Chondrocyte (in vitro differentiated cells): ENCODE measurements around the gene DENND11. TPM values are rescaled to one million over a fixed set of nuclear protein-coding genes. Genes with fewer than 3 reads are reported as not detected.
A peak's percentile ranks its signal among the peaks of the same experiment; 100 is the strongest.

Source experiments
- DNase-seq: peaks from one replicate; pipeline ENCODE4 v3.0.0; 2021; ENCODE audit warnings: mixed read lengths, low spot score
- H3K27ac Mint-ChIP-seq: one replicate; pipeline ENCODE4 v1.8.0; 2021; ENCODE audit warnings: mild to moderate bottlenecking, moderate library complexity, mixed read lengths; ENCODE audit not compliant: unreplicated experiment
- H3K27me3 Mint-ChIP-seq: 2 replicates; pipeline ENCODE4 v1.8.0; 2021; ENCODE audit warnings: low read depth, mixed read lengths
- H3K36me3 Mint-ChIP-seq: 2 replicates; pipeline ENCODE4 v1.8.0; 2021; ENCODE audit warnings: low read depth, mixed read lengths
- H3K4me1 Mint-ChIP-seq: 2 replicates; pipeline ENCODE4 v1.8.0; 2021; ENCODE audit warnings: low read depth, mild to moderate bottlenecking, mixed read lengths
- H3K4me3 Mint-ChIP-seq: one replicate; pipeline ENCODE4 v1.8.0; 2021; ENCODE audit warnings: mild to moderate bottlenecking, moderate library complexity, mixed read lengths; ENCODE audit not compliant: unreplicated experiment
- H3K9me3 Mint-ChIP-seq: 2 replicates; pipeline ENCODE4 v1.8.0; 2021; ENCODE audit warnings: low read depth, mixed read lengths
- total RNA-seq: library from RNA; stranded (reverse); gene quantifications from 3 replicates; pipeline ENCODE4 v1.2.1, GENCODE V29; 2021
- TF ChIP-seq, protein P1 (sequence below): fragments of 200-600 bp; sonication (generic); IDR thresholded peaks from 2 replicates; pipeline ENCODE4 v1.5.0; 2021; ENCODE audit warnings: antibody characterized with exemption, mild to moderate bottlenecking, moderate library complexity

The DENND11 gene
- total RNA-seq, 1 donor from 2014 or later: 8.5 TPM

DNA sequence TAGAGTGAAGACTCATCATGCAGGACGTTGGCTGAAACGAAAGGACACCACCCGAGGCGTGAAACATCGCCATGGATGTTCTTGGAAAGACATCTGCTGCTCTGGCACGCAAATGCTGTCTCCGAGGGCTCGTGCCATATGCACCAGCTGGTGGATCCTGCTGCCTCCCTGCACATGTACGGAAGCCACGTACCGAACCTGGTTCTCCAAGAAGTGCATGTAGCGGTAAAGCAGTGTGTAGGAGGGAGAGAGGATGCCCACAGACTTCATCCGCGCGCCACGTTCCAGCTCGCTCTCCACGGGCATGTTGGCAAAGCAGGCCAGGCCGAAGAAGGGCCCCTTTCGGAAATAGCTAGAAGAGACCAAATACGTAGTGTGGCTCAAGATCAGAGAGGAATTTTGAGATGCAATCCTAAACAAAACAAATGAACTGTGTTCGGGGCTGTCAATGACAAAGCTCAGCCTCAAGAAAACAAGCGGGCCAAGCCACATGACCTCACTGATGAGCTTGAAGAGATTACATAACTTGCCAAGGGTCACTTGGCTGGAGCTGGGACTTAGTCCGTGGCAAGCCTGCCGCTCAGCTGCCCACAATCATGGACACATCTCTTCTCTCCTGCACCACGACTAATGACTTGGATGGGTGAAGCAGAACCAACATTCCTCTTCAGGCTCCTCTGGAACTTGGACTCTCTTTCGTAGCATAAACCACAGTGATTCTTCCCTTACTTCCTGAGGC lies 16.5 kb downstream of the DENND11 start:
- Mint-ChIP-seq H3K27ac (no peak overlapping the region), H3K4me3 (no peak overlapping the region)
- no peak for DNase-seq

DNA sequence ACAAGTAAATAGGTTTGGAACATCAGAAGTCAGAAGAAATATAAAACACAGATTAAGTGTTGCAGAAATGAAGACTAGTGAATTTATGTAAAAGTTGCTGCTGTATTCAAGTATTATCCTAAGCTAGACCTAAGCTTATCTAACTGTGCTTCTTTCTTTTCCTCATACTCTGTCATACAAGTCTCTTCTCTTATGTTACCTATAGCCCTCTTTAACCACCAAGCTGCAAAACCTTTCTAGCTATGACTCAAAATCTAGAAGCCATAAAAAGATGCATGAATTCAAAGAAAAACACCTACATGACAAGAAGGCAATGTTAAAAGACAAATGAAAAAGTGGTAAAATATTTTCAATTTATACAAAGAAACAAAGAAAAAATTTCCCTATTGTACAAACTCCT lies 23.0 kb downstream of the DENND11 start:
- no peak overlapping the region for H3K27ac Mint-ChIP-seq
- H3K9me3 Mint-ChIP-seq: no peaks in the 10 kb centered on the region
- H3K4me3 Mint-ChIP-seq: no peak overlapping the region
- TF ChIP-seq, protein P1, sequence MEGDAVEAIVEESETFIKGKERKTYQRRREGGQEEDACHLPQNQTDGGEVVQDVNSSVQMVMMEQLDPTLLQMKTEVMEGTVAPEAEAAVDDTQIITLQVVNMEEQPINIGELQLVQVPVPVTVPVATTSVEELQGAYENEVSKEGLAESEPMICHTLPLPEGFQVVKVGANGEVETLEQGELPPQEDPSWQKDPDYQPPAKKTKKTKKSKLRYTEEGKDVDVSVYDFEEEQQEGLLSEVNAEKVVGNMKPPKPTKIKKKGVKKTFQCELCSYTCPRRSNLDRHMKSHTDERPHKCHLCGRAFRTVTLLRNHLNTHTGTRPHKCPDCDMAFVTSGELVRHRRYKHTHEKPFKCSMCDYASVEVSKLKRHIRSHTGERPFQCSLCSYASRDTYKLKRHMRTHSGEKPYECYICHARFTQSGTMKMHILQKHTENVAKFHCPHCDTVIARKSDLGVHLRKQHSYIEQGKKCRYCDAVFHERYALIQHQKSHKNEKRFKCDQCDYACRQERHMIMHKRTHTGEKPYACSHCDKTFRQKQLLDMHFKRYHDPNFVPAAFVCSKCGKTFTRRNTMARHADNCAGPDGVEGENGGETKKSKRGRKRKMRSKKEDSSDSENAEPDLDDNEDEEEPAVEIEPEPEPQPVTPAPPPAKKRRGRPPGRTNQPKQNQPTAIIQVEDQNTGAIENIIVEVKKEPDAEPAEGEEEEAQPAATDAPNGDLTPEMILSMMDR: no peak
- no peaks in the 10 kb centered on the region for H3K27me3 Mint-ChIP-seq
- peaks cover 5% of the 10 kb centered on the region for H3K4me1 Mint-ChIP-seq
- peaks cover 12% of the 10 kb centered on the region for H3K36me3 Mint-ChIP-seq
- DNase-seq: no peak

More for the DNA sequence above, 16.5 kb downstream of the DENND11 start:
- no peaks in the 10 kb centered on the region for H3K9me3 Mint-ChIP-seq
- no peaks in the 10 kb centered on the region for H3K27me3 Mint-ChIP-seq
- peaks cover 16% of the 10 kb centered on the region for H3K36me3 Mint-ChIP-seq
- TF ChIP-seq, protein P1: no peak
- peaks cover 10% of the 10 kb centered on the region for H3K4me1 Mint-ChIP-seq

GRCh38 chr7:141676618-141677017 lies 25.3 kb downstream of the DENND11 start:
- Mint-ChIP-seq H3K9me3 (peaks cover 2% of the 10 kb centered on the region), H3K4me1 (peaks cover 5% of the 10 kb centered on the region), H3K27ac (no peak overlapping the region), H3K36me3 (peaks cover 6% of the 10 kb centered on the region), H3K4me3 (no peak overlapping the region), H3K27me3 (no peaks in the 10 kb centered on the region)
- no peak for DNase-seq
- TF ChIP-seq, protein P1: no peak

DNA sequence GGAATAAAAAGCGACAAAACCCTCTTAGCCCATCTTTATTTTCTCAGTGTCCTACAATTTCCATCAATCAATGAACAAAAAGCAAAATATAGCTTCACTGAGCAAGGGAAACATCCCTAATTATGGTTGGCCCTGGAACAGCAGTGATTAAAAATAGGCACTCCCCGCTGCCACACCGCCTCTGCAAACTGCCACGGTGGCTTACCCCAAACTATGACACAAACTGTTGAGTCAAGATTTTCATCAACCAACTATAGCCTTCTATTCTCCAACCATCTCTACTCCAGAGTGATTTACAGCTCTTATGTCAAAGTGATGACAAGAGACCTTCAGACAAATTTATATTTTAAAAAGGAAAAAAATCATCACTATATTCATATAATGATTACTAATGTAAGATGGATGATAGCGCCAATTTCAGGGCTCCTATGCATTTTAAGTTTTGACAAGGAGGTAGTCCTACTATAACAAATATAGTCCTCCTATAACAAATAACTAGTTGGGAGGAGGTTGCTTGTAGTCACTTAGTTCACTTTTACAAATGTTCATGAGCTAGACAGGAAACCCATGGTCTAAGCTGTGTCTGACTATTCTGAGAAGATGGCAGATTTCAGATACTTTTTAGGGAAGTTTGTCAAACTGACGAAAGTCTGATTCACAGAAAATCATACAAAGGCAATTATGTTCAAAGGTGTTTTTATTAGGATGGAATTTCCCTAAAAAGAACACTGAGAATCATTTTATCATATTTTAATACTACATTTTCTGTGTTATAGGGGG lies 26.3 kb downstream of the DENND11 start:
- DNase-seq: no peak
- TF ChIP-seq, protein P1: no peak
- Mint-ChIP-seq H3K36me3 (peaks cover 5% of the 10 kb centered on the region), H3K27me3 (no peaks in the 10 kb centered on the region), H3K4me3 (no peak overlapping the region), H3K4me1 (peaks cover 5% of the 10 kb centered on the region), H3K27ac (no peak overlapping the region), H3K9me3 (peaks cover 2% of the 10 kb centered on the region)

DNA sequence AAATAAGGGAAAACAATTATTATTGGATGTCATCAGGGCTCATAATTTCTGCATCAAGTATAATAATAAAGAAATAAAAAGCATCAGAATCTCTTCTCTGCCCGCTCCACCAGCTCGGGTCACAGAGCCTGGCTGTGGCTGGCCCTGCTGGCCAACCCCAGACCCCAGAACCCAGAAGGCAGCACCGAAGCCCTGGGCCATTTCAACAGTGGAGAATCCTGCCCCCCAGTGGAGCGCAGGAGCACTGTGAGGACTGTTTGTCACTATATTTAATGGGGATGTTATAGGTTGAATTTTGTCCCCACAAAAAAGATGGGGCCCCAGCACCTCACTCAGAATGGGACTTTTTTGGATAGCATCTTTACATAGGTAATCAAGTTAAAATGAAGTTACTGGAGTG lies 27.3 kb downstream of the DENND11 start:
- DNase-seq: no peak
- no peak overlapping the region for H3K27ac Mint-ChIP-seq
- H3K27me3 Mint-ChIP-seq: no peaks in the 10 kb centered on the region
- peaks cover 2% of the 10 kb centered on the region for H3K9me3 Mint-ChIP-seq
- H3K4me1 Mint-ChIP-seq: peaks cover 5% of the 10 kb centered on the region
- H3K36me3 Mint-ChIP-seq: peaks cover 2% of the 10 kb centered on the region
- TF ChIP-seq, protein P1: peak; percentile 49
- H3K4me3 Mint-ChIP-seq: no peak overlapping the region
